BE2C (cell line): ENCODE results near the gene MED16.

Source experiments
- DNase-seq: peaks from one replicate; pipeline ENCODE4 v3.0.0-alpha.2; 2020
- H3K27me3 ChIP-seq: fragments of 250-450 bp; sonication (Bioruptor Pico); 2 replicates; pipeline ENCODE4 v1.5.1; 2020; ENCODE audit warnings: mild to moderate bottlenecking
- H3K36me3 ChIP-seq: fragments of 250-450 bp; sonication (Bioruptor Pico); 2 replicates; pipeline ENCODE4 v1.5.1; 2020; ENCODE audit warnings: mild to moderate bottlenecking
- H3K4me1 ChIP-seq: fragments of 250-450 bp; sonication (Bioruptor Pico); 2 replicates; pipeline ENCODE4 v1.5.1; 2020
- H3K4me3 ChIP-seq: 2 replicates; pipeline ENCODE4 v1.5.1; 2011; ENCODE audit warnings: low read depth, low read length
- H3K9me3 ChIP-seq: fragments of 250-450 bp; sonication (Bioruptor Pico); 2 replicates; pipeline ENCODE4 v1.5.1; 2020
- TF ChIP-seq, protein P1 (sequence below): IDR thresholded peaks from 2 replicates; pipeline ENCODE4 v1.5.1; 2012; ENCODE audit warnings: mild to moderate bottlenecking, low read depth, low read length

Gene MED16

DNA sequence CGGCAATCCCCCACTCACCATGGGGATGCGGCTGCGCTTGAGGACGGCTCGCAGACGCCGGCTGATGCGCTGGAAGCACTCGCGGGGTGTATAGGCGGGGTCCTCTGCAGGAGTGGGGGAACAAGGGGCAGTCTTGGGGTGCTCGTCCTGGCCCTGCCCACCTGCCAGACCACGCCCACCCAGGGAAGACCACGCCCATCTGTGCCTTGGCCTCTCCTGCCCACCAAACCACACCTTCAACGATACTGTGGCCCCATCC is 7.0 kb upstream of the MED16 start:
- Histone ChIP-seq H3K4me1 (no peaks in the 10 kb centered on the region), H3K9me3 (no peaks in the 10 kb centered on the region), H3K27me3 (no peaks in the 10 kb centered on the region), H3K4me3 (no peak overlapping the region), H3K36me3 (no peaks in the 10 kb centered on the region)
- no peak for DNase-seq
- TF ChIP-seq, protein P1, sequence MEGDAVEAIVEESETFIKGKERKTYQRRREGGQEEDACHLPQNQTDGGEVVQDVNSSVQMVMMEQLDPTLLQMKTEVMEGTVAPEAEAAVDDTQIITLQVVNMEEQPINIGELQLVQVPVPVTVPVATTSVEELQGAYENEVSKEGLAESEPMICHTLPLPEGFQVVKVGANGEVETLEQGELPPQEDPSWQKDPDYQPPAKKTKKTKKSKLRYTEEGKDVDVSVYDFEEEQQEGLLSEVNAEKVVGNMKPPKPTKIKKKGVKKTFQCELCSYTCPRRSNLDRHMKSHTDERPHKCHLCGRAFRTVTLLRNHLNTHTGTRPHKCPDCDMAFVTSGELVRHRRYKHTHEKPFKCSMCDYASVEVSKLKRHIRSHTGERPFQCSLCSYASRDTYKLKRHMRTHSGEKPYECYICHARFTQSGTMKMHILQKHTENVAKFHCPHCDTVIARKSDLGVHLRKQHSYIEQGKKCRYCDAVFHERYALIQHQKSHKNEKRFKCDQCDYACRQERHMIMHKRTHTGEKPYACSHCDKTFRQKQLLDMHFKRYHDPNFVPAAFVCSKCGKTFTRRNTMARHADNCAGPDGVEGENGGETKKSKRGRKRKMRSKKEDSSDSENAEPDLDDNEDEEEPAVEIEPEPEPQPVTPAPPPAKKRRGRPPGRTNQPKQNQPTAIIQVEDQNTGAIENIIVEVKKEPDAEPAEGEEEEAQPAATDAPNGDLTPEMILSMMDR = no peak

DNA sequence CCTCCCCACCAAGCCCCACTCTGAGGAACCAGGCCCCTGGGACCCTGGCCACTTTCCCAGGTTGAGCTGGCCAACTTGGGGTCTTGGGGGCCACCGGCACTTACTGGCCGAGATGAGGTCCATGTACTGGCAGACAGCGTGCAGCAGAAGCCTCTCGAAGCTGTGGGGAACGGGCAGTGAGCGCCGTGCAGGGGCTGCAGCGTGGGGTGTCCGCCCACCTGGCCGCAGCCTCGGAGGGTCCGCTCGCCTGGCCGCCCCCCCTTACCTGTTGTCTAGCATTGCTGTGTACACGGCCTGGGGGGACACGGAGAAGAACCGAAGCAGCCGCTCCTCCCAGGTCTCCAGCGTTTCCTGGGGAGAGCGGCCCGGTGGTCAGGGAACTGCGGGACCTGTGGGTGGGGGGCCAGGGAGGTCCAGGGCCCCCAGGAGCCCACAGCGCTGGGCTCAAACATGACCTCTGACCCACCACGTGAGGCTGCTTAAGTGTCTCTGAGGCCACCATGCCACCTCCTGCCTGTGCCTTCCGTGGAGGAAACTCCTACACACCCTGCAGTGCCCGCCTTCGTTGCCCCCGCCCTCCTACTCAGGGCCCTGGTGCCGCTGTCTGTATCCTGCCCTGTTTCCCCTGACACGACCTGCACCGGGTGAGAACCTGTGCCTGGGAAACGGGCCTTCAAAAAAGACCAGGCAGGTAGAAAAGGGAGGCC is 6.5 kb upstream of the MED16 start:
- H3K9me3 ChIP-seq = no peaks in the 10 kb centered on the region
- H3K27me3 ChIP-seq = no peaks in the 10 kb centered on the region
- DNase-seq = no peak
- H3K36me3 ChIP-seq = no peaks in the 10 kb centered on the region
- no peak overlapping the region for H3K4me3 ChIP-seq
- TF ChIP-seq, protein P1 = no peak
- no peaks in the 10 kb centered on the region for H3K4me1 ChIP-seq

DNA sequence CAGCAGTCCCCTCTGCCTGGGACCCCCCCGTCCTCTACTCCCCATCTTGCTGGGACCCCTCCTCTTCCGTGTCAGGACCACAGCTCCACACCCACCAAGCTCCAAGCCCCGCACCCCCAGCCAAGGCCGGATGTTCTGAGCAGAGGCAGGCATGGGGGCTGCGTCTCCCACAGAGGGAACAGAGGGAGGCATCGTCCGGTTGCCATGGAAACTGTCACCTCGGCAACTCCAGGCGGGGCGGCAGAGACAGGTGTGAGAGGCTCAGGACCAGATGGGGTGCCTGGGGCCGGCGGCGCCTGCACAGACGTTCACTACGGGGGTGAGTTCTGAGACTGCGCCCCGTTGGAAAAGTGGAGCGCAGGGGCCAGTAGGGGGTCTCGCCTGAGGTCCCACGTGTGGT is 5.7 kb upstream of the MED16 start:
- H3K36me3 ChIP-seq = no peaks in the 10 kb centered on the region
- DNase-seq = peak; percentile 71
- TF ChIP-seq, protein P1 = no peak
- H3K4me1 ChIP-seq = no peaks in the 10 kb centered on the region
- no peaks in the 10 kb centered on the region for H3K27me3 ChIP-seq
- H3K9me3 ChIP-seq = no peaks in the 10 kb centered on the region
- no peak overlapping the region for H3K4me3 ChIP-seq

DNA sequence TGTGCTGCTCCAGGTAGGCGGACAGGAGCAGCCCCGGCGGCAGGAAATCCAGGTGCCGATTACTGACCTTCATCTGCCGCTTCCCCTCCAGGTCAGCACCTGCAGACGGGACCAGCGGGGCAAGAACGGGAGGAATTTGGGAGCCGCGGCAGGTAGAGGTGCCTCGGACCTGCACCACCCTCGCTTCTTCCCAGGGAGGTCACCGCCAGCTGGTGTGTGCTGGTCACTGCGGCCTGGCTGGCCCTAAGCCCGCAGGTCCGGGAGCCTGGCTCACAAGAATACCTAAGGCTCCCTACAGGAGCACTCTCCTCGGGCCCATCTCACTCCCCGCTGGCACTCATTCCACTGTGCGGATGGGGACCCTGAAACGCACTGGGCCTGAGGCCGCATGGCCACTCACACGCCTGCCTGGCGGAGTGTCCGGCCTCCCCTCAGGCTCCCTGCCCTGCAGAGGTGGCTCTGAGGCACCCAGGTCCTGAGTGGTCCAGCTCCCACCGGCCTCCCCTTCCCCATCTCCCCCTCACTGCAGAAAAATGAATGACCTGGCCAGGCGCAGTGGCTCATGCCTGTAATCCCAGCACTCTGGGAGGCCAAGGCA is 4.6 kb upstream of the MED16 start:
- DNase-seq = no peak

DNA sequence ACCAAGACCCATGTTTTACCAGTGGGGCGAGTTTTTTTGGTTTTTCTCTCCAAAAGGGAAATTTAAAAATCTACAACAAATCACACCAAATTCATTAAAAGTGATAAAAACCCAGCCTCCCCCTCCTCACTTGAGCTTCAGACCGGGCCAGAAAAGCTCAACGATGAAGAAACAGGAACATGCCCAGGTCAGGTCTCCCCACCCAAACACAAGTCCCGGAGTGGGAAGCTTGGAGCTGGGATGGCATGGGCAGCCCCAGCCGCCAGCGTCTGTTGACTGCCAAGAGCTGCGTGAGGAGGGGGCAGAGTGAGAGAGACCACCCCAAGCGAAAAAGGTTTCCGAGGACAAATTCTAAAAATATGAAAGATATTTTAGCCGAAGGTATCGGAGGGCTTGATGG is 4.0 kb upstream of the MED16 start:
- no peak for DNase-seq
- H3K27me3 ChIP-seq = no peaks in the 10 kb centered on the region
- no peaks in the 10 kb centered on the region for H3K9me3 ChIP-seq
- H3K4me3 ChIP-seq = no peak overlapping the region
- TF ChIP-seq, protein P1 = no peak
- H3K4me1 ChIP-seq = no peaks in the 10 kb centered on the region
- no peaks in the 10 kb centered on the region for H3K36me3 ChIP-seq

More for the DNA sequence above, 4.6 kb upstream of the MED16 start:
- Histone ChIP-seq H3K4me1 (no peaks in the 10 kb centered on the region), H3K27me3 (no peaks in the 10 kb centered on the region), H3K9me3 (no peaks in the 10 kb centered on the region), H3K36me3 (no peaks in the 10 kb centered on the region), H3K4me3 (no peak overlapping the region)
- TF ChIP-seq, protein P1 = no peak

DNA sequence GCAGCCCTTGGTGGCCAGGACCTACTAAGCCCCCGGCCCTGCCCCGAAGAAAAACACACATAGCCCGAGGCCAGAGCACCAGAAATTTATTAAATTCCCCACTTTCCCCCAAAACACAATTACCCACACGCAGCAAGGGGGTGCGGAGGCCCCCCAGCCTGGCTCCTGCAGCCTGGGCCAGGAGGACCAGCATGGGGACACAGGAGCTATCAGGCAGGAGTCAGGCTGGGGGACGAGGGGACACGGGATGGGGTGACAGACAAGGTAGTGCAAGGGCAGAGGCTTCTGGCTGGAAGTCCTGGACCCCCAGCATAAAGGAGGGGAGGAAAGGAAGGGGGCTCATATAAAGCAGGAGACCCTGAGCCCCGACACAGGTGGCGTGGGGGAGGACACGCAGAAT is 3.4 kb upstream of the MED16 start:
- H3K36me3 ChIP-seq = no peaks in the 10 kb centered on the region
- no peaks in the 10 kb centered on the region for H3K9me3 ChIP-seq
- no peaks in the 10 kb centered on the region for H3K27me3 ChIP-seq
- no peaks in the 10 kb centered on the region for H3K4me1 ChIP-seq
- TF ChIP-seq, protein P1 = no peak
- DNase-seq = no peak
- H3K4me3 ChIP-seq = no peak overlapping the region
